ENCODE measurements around the gene TEKT3. TPM values are rescaled to one million over a fixed set of nuclear protein-coding genes. Genes with fewer than 3 reads are reported as not detected.
A peak's percentile ranks its signal among the peaks of the same experiment; 100 is the strongest.

TEKT3 gene
- total RNA-seq, 1 experiment from 2014 or later, result not detected

DNA sequence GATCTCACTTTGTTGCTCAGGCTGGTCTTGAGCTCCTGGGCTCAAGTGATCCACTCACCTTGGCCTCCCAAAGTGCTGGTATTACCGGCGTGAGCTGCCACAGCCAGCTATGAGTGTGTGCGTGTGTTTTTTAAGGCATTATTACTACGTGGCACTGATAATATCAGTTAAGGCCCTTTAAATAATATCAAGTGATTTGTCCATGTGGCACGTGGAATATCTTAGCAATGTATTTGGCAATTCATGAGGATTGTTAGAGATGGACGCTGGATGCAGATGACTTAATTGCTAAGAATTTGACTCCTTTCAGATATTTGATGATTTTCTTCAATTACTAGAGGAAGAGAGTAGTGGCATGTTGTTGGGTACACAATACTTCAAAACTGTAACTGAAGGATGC, 50.8 kb downstream of the TEKT3 start:
- Histone ChIP-seq H3K79me2 (ENCODE audit: low read depth) (no peaks in the 10 kb centered on the region), H3K4me3 (no peak overlapping the region), H3K4me2 (no peak overlapping the region), H3F3A (ENCODE audit: insufficient read depth, low read depth) (no peaks in the 10 kb centered on the region), H3K4me1 (replicated peaks; ENCODE audit: insufficient read depth) (no peaks in the 10 kb centered on the region), H2AFZ (no peak overlapping the region), H3K9me3 (ENCODE audit: insufficient read depth, low read depth) (no peaks in the 10 kb centered on the region), H3K27ac (no peak overlapping the region), H3K36me3 (ENCODE audit: low read depth) (no peaks in the 10 kb centered on the region), H4K20me1 (ENCODE audit: insufficient read depth) (no peaks in the 10 kb centered on the region), H3K9me2 (ENCODE audit: insufficient read depth) (no peaks in the 10 kb centered on the region), H3K27me3 (ENCODE audit: insufficient read depth, low read depth) (peaks cover 10% of the 10 kb centered on the region)
- no TSS peak for BruUV-seq (replicated peaks)
- intact Hi-C loops (cut with micrococcal nuclease; ENCODE audit: unreplicated experiment), result no loop called here
- no peak for TF ChIP-seq EZH2 (IDR thresholded peaks at IDR 0.05; ENCODE audit: low read depth)
- DNase-seq, result no peak
- POLR2A ChIA-PET (ENCODE audit: unreplicated experiment), result no interaction called here
- CTCF ChIA-PET, result no interaction called here

DNA sequence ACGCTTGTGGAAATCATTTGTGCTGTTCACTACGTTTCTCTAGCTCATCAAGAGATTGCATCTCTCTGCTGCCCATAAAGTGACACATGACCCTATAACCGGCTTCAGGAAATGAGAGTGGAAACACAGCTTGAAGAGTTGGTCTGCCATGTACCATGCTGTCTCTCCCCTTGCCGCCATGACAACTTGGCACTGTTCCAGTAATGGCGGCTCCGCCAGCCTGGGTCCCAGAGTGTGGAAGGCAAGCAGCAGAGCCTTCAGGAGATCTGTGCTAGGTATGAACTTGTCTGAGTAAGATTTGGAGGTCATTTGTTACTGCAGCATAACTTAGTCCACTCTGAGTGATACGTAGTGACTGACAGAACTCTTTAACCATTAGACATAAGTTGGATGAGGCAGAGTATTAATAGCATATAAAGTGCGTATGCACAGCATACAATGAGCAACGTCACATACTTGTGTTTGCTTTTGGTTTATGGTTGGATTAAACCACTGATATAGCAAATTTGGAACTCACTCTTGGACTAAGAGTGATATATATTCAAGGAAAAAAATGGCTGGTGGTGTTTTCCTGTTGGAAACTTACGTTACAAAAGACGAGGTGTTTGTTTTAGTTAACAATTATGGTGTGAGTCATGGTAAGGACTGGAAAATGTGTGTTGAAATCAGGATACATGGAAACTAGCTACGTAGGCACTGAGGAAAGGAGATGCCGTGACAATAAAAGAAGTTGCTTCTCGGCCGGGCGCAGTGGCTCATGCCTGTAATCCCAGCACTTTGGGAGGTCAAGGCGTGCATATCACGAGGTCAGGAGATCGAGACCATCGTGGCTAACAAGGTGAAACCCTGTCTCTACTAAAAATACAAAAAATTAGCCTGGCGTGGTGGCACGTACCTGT, 51.9 kb downstream of the TEKT3 start:
- Histone ChIP-seq H3K27ac (no peak overlapping the region), H3K36me3 (ENCODE audit: low read depth) (no peaks in the 10 kb centered on the region), H3K9me2 (ENCODE audit: insufficient read depth) (no peaks in the 10 kb centered on the region), H3K9me3 (ENCODE audit: insufficient read depth, low read depth) (no peaks in the 10 kb centered on the region), H3K4me1 (replicated peaks; ENCODE audit: insufficient read depth) (no peaks in the 10 kb centered on the region), H3K4me3 (no peak overlapping the region), H3F3A (ENCODE audit: insufficient read depth, low read depth) (no peaks in the 10 kb centered on the region), H3K4me2 (no peak overlapping the region), H3K79me2 (ENCODE audit: low read depth) (no peaks in the 10 kb centered on the region), H2AFZ (no peak overlapping the region), H3K27me3 (ENCODE audit: insufficient read depth, low read depth) (peaks cover 10% of the 10 kb centered on the region), H4K20me1 (ENCODE audit: insufficient read depth) (no peaks in the 10 kb centered on the region)
- TF ChIP-seq, protein P1, sequence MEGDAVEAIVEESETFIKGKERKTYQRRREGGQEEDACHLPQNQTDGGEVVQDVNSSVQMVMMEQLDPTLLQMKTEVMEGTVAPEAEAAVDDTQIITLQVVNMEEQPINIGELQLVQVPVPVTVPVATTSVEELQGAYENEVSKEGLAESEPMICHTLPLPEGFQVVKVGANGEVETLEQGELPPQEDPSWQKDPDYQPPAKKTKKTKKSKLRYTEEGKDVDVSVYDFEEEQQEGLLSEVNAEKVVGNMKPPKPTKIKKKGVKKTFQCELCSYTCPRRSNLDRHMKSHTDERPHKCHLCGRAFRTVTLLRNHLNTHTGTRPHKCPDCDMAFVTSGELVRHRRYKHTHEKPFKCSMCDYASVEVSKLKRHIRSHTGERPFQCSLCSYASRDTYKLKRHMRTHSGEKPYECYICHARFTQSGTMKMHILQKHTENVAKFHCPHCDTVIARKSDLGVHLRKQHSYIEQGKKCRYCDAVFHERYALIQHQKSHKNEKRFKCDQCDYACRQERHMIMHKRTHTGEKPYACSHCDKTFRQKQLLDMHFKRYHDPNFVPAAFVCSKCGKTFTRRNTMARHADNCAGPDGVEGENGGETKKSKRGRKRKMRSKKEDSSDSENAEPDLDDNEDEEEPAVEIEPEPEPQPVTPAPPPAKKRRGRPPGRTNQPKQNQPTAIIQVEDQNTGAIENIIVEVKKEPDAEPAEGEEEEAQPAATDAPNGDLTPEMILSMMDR (conservative IDR thresholded peaks at IDR 0.05), result no peak
- no TSS peak for BruUV-seq (replicated peaks)
- POLR2A ChIA-PET (ENCODE audit: unreplicated experiment), result no interaction called here
- peak in 1 of 2 experiments; percentile 54 for DNase-seq
- CTCF ChIA-PET, result no interaction called here
- intact Hi-C loops (cut with micrococcal nuclease; ENCODE audit: unreplicated experiment), result no loop called here

- POLR2A ChIA-PET (ENCODE audit: unreplicated experiment), result no interaction called here
- Histone ChIP-seq H3K4me1 (replicated peaks; ENCODE audit: insufficient read depth) (no peaks in the 10 kb centered on the region), H3K27ac (no peak overlapping the region), H4K20me1 (ENCODE audit: insufficient read depth) (no peaks in the 10 kb centered on the region), H3K4me3 (no peak overlapping the region), H3F3A (ENCODE audit: insufficient read depth, low read depth) (no peaks in the 10 kb centered on the region), H3K36me3 (ENCODE audit: low read depth) (no peaks in the 10 kb centered on the region), H3K4me2 (no peak overlapping the region), H3K79me2 (ENCODE audit: low read depth) (no peaks in the 10 kb centered on the region), H3K9me3 (ENCODE audit: insufficient read depth, low read depth) (no peaks in the 10 kb centered on the region), H3K9me2 (ENCODE audit: insufficient read depth) (no peaks in the 10 kb centered on the region), H2AFZ (no peak overlapping the region), H3K27me3 (ENCODE audit: insufficient read depth, low read depth) (peaks cover 10% of the 10 kb centered on the region; the same call in 1 of the 2 replicates)
- no TSS peak for BruUV-seq (replicated peaks)
- TF ChIP-seq, protein P1 (conservative IDR thresholded peaks at IDR 0.05), result no peak
- TF ChIP-seq EZH2 (IDR thresholded peaks at IDR 0.05; ENCODE audit: low read depth), result no peak
- CTCF ChIA-PET, result no interaction called here
- no peak for DNase-seq
- intact Hi-C loops (cut with micrococcal nuclease; ENCODE audit: unreplicated experiment), result no loop called here
Measured at GRCh38 chr17:15288859-15289258, 52.5 kb downstream of the TEKT3 start.
